Right lobe of liver (tissue), 4 donors: ENCODE results near the gene KCNG1.

Source experiments
- CTCF ChIP-seq, 4 donors: fragments of 200-600 bp in 3 of 4; fragments of 450-650 bp in 1 of 4; IDR thresholded peaks; one replicate each; pipeline versions ENCODE4 v1.5.1 to v1.8.0; 2016 to 2022; ENCODE audit warnings: antibody characterized with exemption in 4 of 4, mild to moderate bottlenecking in 2 of 4
- POLR2A ChIP-seq: fragments of 450-650 bp; IDR thresholded peaks from one replicate; pipeline ENCODE4 v1.6.1; 2017; ENCODE audit warnings: antibody characterized with exemption, mild to moderate bottlenecking
- donor health status: DM: no; HTN: no; CAD: no.
- donor health status: DM: no; HTN: no; CAD: no.
- donor health status: DM: no; HTN: yes; CAD: no.

- TF ChIP-seq CTCF (IDR thresholded peaks at IDR 0.05), result no peak
- TF ChIP-seq POLR2A, result no peak
These were observed 31.3 kb upstream of the KCNG1 start for GRCh38 chr20:51054233-51054632.
